ENCODE data around the gene NLGN1. TPM values are rescaled to one million over a fixed set of nuclear protein-coding genes. Genes with fewer than 3 reads are reported as not detected.

The NLGN1 gene
- total and polyA plus RNA-seq, 2 of the 8 experiments (the other 6 are each of a cell fraction or from before 2014, with no cell fraction given) = 7.8 to 14.8 TPM

DNA sequence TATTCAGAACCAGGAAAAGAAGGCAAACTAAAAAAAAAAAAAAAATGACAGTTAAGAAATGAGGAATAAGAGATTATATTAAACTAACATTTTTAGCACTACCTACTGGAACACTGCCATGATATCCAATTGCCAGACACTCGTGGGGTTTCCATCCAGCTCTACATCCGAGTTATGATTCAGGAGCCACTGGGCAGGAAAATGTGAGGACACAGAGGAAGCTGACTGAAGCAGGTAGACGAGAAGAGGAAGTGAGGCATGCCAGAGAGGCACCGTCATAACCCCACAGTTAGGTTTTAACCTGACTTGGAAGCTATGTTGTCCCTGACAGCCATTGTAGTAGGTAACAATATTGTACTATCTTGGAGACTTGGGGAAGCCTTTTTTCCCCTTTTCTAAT lies 495.0 kb downstream of the NLGN1 start:
- CTCF ChIA-PET (ENCODE audit: partially characterized antibody) = interaction anchor here (0.7 to 1.4 kb wide), 2 partner anchors 16 to 74 kb away, joined by 3 to 5 read pairs; no protein-coding TSS in a partner anchor

More for the DNA sequence above, 495.0 kb downstream of the NLGN1 start:
- H4K91ac ChIP-seq (replicated peaks; ENCODE audit: insufficient read length, low read length) = no peak overlapping the region
- no peaks in the 10 kb centered on the region for H3K27me3 ChIP-seq (replicated peaks in 1 of 4; ENCODE audit: control insufficient read depth in 3 of 4, extremely low read depth in 1 of 4, insufficient read depth in 3 of 4, low read length in 3 of 4)
- H3K4me2 ChIP-seq (ENCODE audit: insufficient read depth in 1 of 2, low read depth in 2 of 2, low read length in 2 of 2) = no peak overlapping the region
- no peak overlapping the region for H3K4me3 ChIP-seq (ENCODE audit: extremely low read depth in 1 of 4, insufficient read depth in 2 of 4, low read depth in 3 of 4, low read length in 4 of 4)
- H2AK5ac ChIP-seq (ENCODE audit: low read depth, low read length) = no peak overlapping the region
- POLR2A ChIA-PET (ENCODE audit: partially characterized antibody) = no interaction called here
- H3K23me2 ChIP-seq (ENCODE audit: low read depth, low read length) = no peaks in the 10 kb centered on the region
- no peak overlapping the region for H2BK12ac ChIP-seq (ENCODE audit: low read depth, low read length)
- no peak overlapping the region for H3K56ac ChIP-seq (replicated peaks; ENCODE audit: insufficient read length, low read depth, low read length)
- no peak for TF ChIP-seq POLR2A (IDR thresholded peaks at IDR 0.05; ENCODE audit: control extremely low read depth in 1 of 2, low read depth in 2 of 2, low read length in 2 of 2)
- TF ChIP-seq BCL11A (IDR thresholded peaks at IDR 0.05; ENCODE audit: low read depth in 2 of 2, low read length in 2 of 2) = no peak
- no peak for TF ChIP-seq NANOG (IDR thresholded peaks at IDR 0.05; ENCODE audit: insufficient read depth, low read depth, low read length, poor library complexity, severe bottlenecking)
- no peak for TF ChIP-seq SP4 (IDR thresholded peaks at IDR 0.05; ENCODE audit: low read length)
- TF ChIP-seq TAF1 (IDR thresholded peaks at IDR 0.05; ENCODE audit: low read depth, low read length) = no peak
- TF ChIP-seq JUND (IDR thresholded peaks at IDR 0.05; ENCODE audit: low read length) = no peak
- no peak for TF ChIP-seq POLR2AphosphoS5 (IDR thresholded peaks at IDR 0.05; ENCODE audit: low read depth, low read length)
- TF ChIP-seq MAFK (IDR thresholded peaks at IDR 0.05; ENCODE audit: low read depth, low read length) = no peak
- no peak for TF ChIP-seq SAP30 (IDR thresholded peaks at IDR 0.05; ENCODE audit: insufficient read depth, insufficient replicate concordance, low read length)
- no peak for TF ChIP-seq CEBPB (IDR thresholded peaks at IDR 0.05; ENCODE audit: low read depth, low read length)
- TF ChIP-seq NRF1 (IDR thresholded peaks at IDR 0.05; ENCODE audit: low read depth, low read length) = no peak
- TF ChIP-seq CHD2 (IDR thresholded peaks at IDR 0.05; ENCODE audit: low read length) = no peak
- no peak for TF ChIP-seq BACH1 (IDR thresholded peaks at IDR 0.05; ENCODE audit: low read length)
- TF ChIP-seq SUZ12 (IDR thresholded peaks at IDR 0.05; ENCODE audit: low read length) = no peak
- TF ChIP-seq BRCA1 (IDR thresholded peaks at IDR 0.05; ENCODE audit: low read depth, low read length) = no peak
- TF ChIP-seq KDM5A (IDR thresholded peaks at IDR 0.05; ENCODE audit: low read length) = no peak
- TF ChIP-seq SP1 (IDR thresholded peaks at IDR 0.05; ENCODE audit: low read depth, low read length) = no peak
- no peak for FAIRE-seq
- no peak overlapping the region for H3K18ac ChIP-seq (ENCODE audit: extremely low read depth, low read length)
- H2BK15ac ChIP-seq (ENCODE audit: low read length) = no peak overlapping the region
- no peaks in the 10 kb centered on the region for H3K79me1 ChIP-seq (ENCODE audit: low read depth, low read length)
- DNase-seq (ENCODE audit: low read depth in 1 of 2, low spot score in 2 of 2) = no peak
- no peak overlapping the region for H4K5ac ChIP-seq (ENCODE audit: insufficient read length, low read depth, low read length)
- H2BK20ac ChIP-seq (ENCODE audit: low read length) = no peak overlapping the region
- H4K8ac ChIP-seq (ENCODE audit: extremely low read depth, insufficient read depth, low read length) = no peak overlapping the region
- H3K4ac ChIP-seq (replicated peaks; ENCODE audit: insufficient read length, low read depth, low read length) = no peak overlapping the region
- no peak overlapping the region for H3K14ac ChIP-seq (ENCODE audit: insufficient read length)
- no peak overlapping the region for H2BK120ac ChIP-seq (replicated peaks; ENCODE audit: low read depth, low read length)
- H2AFZ ChIP-seq (ENCODE audit: low read length) = no peak overlapping the region
- WGBS, 2 experiments (ENCODE audit: extremely low coverage in 1 of 2, insufficient coverage in 1 of 2, insufficient read length in 1 of 2, insufficient replicate concordance in 2 of 2, low coverage in 1 of 2, low lambda C conversion rate in 2 of 2, missing lambda C conversion rate in 1 of 2) = 81% methylated on average over 4 of the region's 4 CpGs; no CpG with 5 or more reads in 1 of the 2 experiments
- H3K36me3 ChIP-seq (ENCODE audit: control insufficient read depth in 2 of 4, insufficient read depth in 4 of 4, low read length in 3 of 4) = no peaks in the 10 kb centered on the region
- no peak overlapping the region for H2BK5ac ChIP-seq (ENCODE audit: low read depth, low read length)
- H3K27ac ChIP-seq (ENCODE audit: low read depth, low read length) = no peak overlapping the region
- peaks cover 0 to 3% (median under 1%) of the 10 kb centered on the region in 4 experiments; a peak in 2 of 7 replicates for H3K4me1 ChIP-seq (replicated peaks in 1 of 4; ENCODE audit: control insufficient read depth in 3 of 4, insufficient read depth in 4 of 4, low read length in 3 of 4)
- H3K23ac ChIP-seq (ENCODE audit: insufficient read length) = no peak overlapping the region
- no peaks in the 10 kb centered on the region for H3K9me3 ChIP-seq (ENCODE audit: insufficient read depth in 2 of 2, low read depth in 1 of 2, low read length in 1 of 2)
- no peaks in the 10 kb centered on the region for H4K20me1 ChIP-seq (replicated peaks in 1 of 2; ENCODE audit: control insufficient read depth in 1 of 2, insufficient read depth in 2 of 2, low read length in 2 of 2)
- H3K9ac ChIP-seq (replicated peaks in 1 of 4; ENCODE audit: extremely low read depth in 1 of 4, low read depth in 3 of 4, low read length in 3 of 4) = no peak overlapping the region
- no peaks in the 10 kb centered on the region for H3K79me2 ChIP-seq (ENCODE audit: control insufficient read depth in 1 of 2, insufficient read depth in 2 of 2, low read length in 2 of 2)
